ENCODE results near the gene PIK3C2B.

GRCh38 chr1:204479387-204480136 is 15.0 kb downstream of the PIK3C2B start:
- TF ChIP-seq YY1 (IDR thresholded peaks at IDR 0.05; ENCODE audit: extremely low read depth, insufficient replicate concordance, low read depth, low read length) (no peak), CTCF (IDR thresholded peaks at IDR 0.05 in 2 of 3, conservative IDR thresholded peaks at IDR 0.05 in 1 of 3; ENCODE audit: borderline replicate concordance in 1 of 3, insufficient read depth in 1 of 3, low read depth in 2 of 3, low read length in 2 of 3) (no peak), EZH2phosphoT487 (IDR thresholded peaks at IDR 0.05; ENCODE audit: borderline replicate concordance) (no peak), TCF7L2 (IDR thresholded peaks at IDR 0.05; ENCODE audit: borderline replicate concordance, extremely low read depth, insufficient read depth, insufficient read length) (no peak), POLR2A (IDR thresholded peaks at IDR 0.05; ENCODE audit: borderline replicate concordance, extremely low read depth, insufficient read depth, insufficient read length) (no peak), ATF3 (IDR thresholded peaks at IDR 0.05) (no peak), RAD21 (IDR thresholded peaks at IDR 0.05; ENCODE audit: low read depth) (0 out of 2 replicates have a peak, but pooled peaks have one; percentile 10), POLR2AphosphoS5 (IDR thresholded peaks at IDR 0.05; ENCODE audit: low read depth, low read length) (peak; percentile 20; the same call in 1 of the 2 replicates)
